HEK293T (cell line): ENCODE measurements around the gene SLC4A7.

Source experiments
- CTCF ChIA-PET: fragments of 350-600 bp; formaldehyde crosslinking; extraction: SDS; loops from one replicate; lab custom pipeline; 2021; ENCODE audit warnings: antibody characterized with exemption, inconsistent platforms; lab: Yijun Ruan, JAX
- POLR2A ChIA-PET: fragments of 350-600 bp; formaldehyde crosslinking; extraction: SDS; loops from one replicate; lab custom pipeline; 2020; ENCODE audit warnings: antibody characterized with exemption, inconsistent platforms; lab: Yijun Ruan, JAX
- DNase-seq: peaks from one replicate; pipeline ENCODE4 v3.0.0; 2012; ENCODE audit warnings: mixed read lengths; ENCODE audit errors: extremely low spot score
- ARNT ChIP-seq: fragments of 450-650 bp; IDR thresholded peaks from 2 replicates; pipeline ENCODE4 v1.6.1; 2017; ENCODE audit warnings: mild to moderate bottlenecking
- BHLHE40 ChIP-seq: fragments of 450-650 bp; IDR thresholded peaks from 2 replicates; pipeline ENCODE4 v1.6.1; 2016; ENCODE audit warnings: mild to moderate bottlenecking, moderate library complexity, borderline replicate concordance
- CTBP1 ChIP-seq: fragments of 450-650 bp; IDR thresholded peaks from 2 replicates; pipeline ENCODE4 v1.6.1; 2016; ENCODE audit warnings: borderline replicate concordance
- ELF4 ChIP-seq: fragments of 450-650 bp; IDR thresholded peaks from 2 replicates; pipeline ENCODE4 v1.6.1; 2017; ENCODE audit warnings: antibody characterized with exemption
- FOXA1 ChIP-seq: fragments of 450-650 bp; IDR thresholded peaks from 2 replicates; pipeline ENCODE4 v1.6.1; 2016; ENCODE audit warnings: mild to moderate bottlenecking
- FOXK2 ChIP-seq: fragments of 450-650 bp; IDR thresholded peaks from 2 replicates; pipeline ENCODE4 v1.6.1; 2016; ENCODE audit warnings: mild to moderate bottlenecking
- FOXM1 ChIP-seq: fragments of 450-650 bp; IDR thresholded peaks from 2 replicates; pipeline ENCODE4 v1.6.1; 2017; ENCODE audit warnings: mild to moderate bottlenecking, borderline replicate concordance
- HDGF ChIP-seq: fragments of 450-650 bp; IDR thresholded peaks from 2 replicates; pipeline ENCODE4 v1.6.1; 2017; ENCODE audit warnings: antibody characterized with exemption, borderline replicate concordance
- L3MBTL2 ChIP-seq: fragments of 450-650 bp; conservative IDR thresholded peaks from 2 replicates; pipeline ENCODE4 v1.6.1; 2016; ENCODE audit warnings: mild to moderate bottlenecking
- LEF1 ChIP-seq: fragments of 450-650 bp; IDR thresholded peaks from 2 replicates; pipeline ENCODE4 v1.6.1; 2017; ENCODE audit warnings: mild to moderate bottlenecking, borderline replicate concordance
- NFRKB ChIP-seq: fragments of 450-650 bp; IDR thresholded peaks from 2 replicates; pipeline ENCODE4 v1.6.1; 2016; ENCODE audit warnings: mild to moderate bottlenecking, moderate library complexity
- SP1 ChIP-seq: fragments of 450-650 bp; IDR thresholded peaks from 2 replicates; pipeline ENCODE4 v1.6.1; 2017
- SUZ12 ChIP-seq: fragments of 450-650 bp; IDR thresholded peaks from 2 replicates; pipeline ENCODE4 v1.6.1; 2016; ENCODE audit warnings: mild to moderate bottlenecking
- TARDBP ChIP-seq: fragments of 450-650 bp; IDR thresholded peaks from 2 replicates; pipeline ENCODE4 v1.6.1; 2016
- ZNF384 ChIP-seq: fragments of 450-650 bp; IDR thresholded peaks from 2 replicates; pipeline ENCODE4 v1.6.1; 2016
- TF ChIP-seq, protein P1 (sequence below): fragments of 450-650 bp; IDR thresholded peaks from 2 replicates; pipeline ENCODE4 v1.6.1; 2016

Gene SLC4A7

DNA sequence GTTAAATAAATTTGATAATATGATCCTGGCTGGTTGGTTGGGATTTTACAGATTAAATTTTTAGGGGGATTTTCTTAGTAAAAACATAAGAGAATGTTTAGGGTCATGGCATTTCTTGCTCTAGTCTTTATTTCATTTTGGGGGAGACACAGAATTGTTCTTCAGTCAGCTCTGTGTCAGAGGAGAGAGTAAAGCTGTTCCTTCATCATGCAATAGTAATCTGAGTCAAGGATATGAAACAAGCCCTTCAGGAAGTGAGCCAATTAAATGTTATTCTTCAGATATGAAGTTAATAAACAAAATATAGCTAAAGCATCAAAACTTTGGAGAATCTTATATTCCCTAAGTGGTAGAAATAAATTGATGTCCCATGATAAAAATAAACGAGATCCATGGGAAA is 22.9 kb upstream of the SLC4A7 start:
- TF ChIP-seq SUZ12 (no peak), LEF1 (no peak), FOXK2 (no peak), HDGF (no peak), FOXA1 (no peak), CTBP1 (no peak)
- TF ChIP-seq, protein P1, sequence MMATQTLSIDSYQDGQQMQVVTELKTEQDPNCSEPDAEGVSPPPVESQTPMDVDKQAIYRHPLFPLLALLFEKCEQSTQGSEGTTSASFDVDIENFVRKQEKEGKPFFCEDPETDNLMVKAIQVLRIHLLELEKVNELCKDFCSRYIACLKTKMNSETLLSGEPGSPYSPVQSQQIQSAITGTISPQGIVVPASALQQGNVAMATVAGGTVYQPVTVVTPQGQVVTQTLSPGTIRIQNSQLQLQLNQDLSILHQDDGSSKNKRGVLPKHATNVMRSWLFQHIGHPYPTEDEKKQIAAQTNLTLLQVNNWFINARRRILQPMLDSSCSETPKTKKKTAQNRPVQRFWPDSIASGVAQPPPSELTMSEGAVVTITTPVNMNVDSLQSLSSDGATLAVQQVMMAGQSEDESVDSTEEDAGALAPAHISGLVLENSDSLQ = no peak
- DNase-seq = no peak
- POLR2A ChIA-PET = no interaction called here
- CTCF ChIA-PET = no interaction called here

DNA sequence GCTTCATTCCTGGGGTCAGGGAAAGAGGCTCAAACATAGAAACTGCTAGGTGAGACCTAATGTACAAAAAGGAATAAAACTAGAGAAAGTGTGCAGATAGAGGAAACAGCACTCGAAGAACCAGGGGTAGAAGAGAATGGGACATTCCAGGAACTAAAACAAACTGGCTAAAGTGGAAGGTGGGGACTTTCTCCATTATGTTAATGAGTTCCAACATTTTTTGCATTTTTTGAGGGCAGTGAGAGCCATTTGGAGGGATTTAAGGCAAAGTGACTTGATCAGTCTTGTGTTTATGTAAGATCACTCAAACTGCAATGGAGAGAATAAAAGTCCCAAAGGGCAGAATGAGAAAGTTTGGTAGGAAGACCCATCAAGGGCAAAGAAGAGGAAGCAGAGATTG is 20.6 kb upstream of the SLC4A7 start:
- CTCF ChIA-PET = no interaction called here
- TF ChIP-seq LEF1 = no peak
- no peak for TF ChIP-seq TARDBP
- no peak for TF ChIP-seq FOXM1
- TF ChIP-seq SP1 = no peak
- TF ChIP-seq ZNF384 = no peak
- no peak for TF ChIP-seq FOXK2
- TF ChIP-seq, protein P1 = no peak
- no peak for TF ChIP-seq BHLHE40
- TF ChIP-seq ARNT = no peak
- TF ChIP-seq CTBP1 = no peak
- TF ChIP-seq SUZ12 = no peak
- TF ChIP-seq L3MBTL2 = no peak
- TF ChIP-seq ELF4 = no peak
- TF ChIP-seq NFRKB = no peak
- no peak for TF ChIP-seq HDGF
- no peak for TF ChIP-seq FOXA1
- no peak for DNase-seq
- POLR2A ChIA-PET = no interaction called here

DNA sequence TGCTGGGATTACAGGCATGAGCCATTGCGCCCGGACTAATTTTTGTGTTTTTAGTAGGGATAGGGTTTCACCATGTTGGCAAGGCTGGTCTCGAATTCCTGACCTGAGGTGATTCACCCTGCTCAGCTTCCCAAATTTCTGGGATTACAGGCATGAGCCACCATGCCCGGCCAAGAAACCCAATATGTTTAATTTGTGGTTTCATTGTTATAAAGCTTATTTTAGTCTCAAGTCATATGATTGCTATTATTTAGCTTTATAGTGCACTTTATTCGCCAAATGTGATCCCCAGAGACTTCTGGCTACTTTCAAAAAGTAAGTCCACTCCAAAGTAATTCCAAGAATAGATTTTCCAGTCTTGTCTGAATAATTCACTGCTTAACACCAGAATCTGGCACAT is 19.3 kb upstream of the SLC4A7 start:
- DNase-seq = no peak
- CTCF ChIA-PET = no interaction called here
- POLR2A ChIA-PET = no interaction called here
- TF ChIP-seq ARNT (no peak), CTBP1 (no peak), FOXM1 (no peak), FOXK2 (no peak), NFRKB (no peak), BHLHE40 (no peak), L3MBTL2 (no peak), SP1 (no peak), ZNF384 (no peak), LEF1 (no peak), FOXA1 (no peak), ELF4 (no peak), TARDBP (no peak), HDGF (no peak)
- TF ChIP-seq, protein P1 = no peak

DNA sequence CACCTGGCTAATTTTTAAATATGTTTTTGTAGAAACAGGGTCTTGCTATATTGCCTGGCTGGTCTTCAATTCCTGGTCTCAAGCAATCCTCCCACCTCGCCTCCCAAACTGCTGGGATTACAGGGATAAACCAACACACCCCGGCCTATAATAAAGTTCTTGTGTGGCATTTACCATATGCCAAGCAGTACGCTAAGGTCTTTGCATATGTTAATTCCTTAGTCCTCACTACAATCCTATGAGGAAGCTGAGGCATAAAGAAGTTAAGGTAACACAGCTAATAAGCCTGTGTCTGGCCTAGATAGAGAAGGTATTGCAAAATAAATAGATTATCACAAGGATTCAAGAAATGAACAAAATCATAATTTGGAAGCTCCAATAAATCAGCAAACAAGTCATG is 17.6 kb upstream of the SLC4A7 start:
- DNase-seq = no peak
- ChIA-PET POLR2A (interaction anchor here (1.2 kb wide), 1 partner anchor 17 kb away, joined by 4 read pairs; the partner anchor contains the start of gene SLC4A7), CTCF (no interaction called here)
- TF ChIP-seq ELF4 = no peak
- no peak for TF ChIP-seq FOXA1
- no peak for TF ChIP-seq ZNF384
- TF ChIP-seq HDGF = no peak
- TF ChIP-seq SUZ12 = no peak
- TF ChIP-seq NFRKB = no peak
- no peak for TF ChIP-seq FOXM1
- no peak for TF ChIP-seq LEF1
- no peak for TF ChIP-seq CTBP1
- TF ChIP-seq, protein P1 = no peak
- TF ChIP-seq BHLHE40 = no peak

DNA sequence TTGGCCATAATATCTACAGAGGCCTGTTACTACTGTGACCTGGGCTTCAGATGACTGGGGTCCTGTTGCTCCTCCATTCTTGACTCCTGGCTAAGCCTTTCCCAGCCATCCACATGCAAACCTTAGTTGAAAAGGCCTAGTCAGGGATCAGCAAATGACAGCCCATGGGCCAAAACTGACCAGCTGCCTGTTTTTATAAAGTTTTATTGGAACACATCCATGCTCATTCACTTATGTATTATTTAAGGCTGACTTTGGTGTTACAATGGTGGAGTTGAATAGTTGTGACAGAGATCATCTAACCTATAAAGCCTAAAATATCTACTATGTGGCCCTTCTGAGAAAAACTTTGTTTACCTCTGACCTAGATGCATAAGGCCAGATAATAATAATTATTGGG is 16.8 kb upstream of the SLC4A7 start:
- POLR2A ChIA-PET = no interaction called here
- no peak for DNase-seq
- TF ChIP-seq ELF4 (no peak), FOXM1 (no peak), SUZ12 (no peak), LEF1 (no peak), L3MBTL2 (no peak), FOXA1 (no peak), TARDBP (no peak), CTBP1 (no peak), BHLHE40 (no peak), SP1 (no peak), ARNT (no peak), HDGF (no peak), FOXK2 (no peak)
- TF ChIP-seq, protein P1 = no peak
- CTCF ChIA-PET = no interaction called here
